Measurements from ENCODE around the gene PACS2.

Gene PACS2

GRCh38 chr14:105322791-105323556, 8.4 kb downstream of the PACS2 start:
- POLR2A ChIA-PET: no interaction called here
- no peaks in the 10 kb centered on the region for H3K4me1 ChIP-seq (ENCODE audit: control extremely low read depth in 1 of 4, control insufficient read depth in 4 of 4, insufficient read depth in 4 of 4, low read length in 3 of 4)
- no peak overlapping the region for H3K4me3 ChIP-seq (ENCODE audit: control insufficient read depth in 1 of 7, extremely low read depth in 1 of 7, insufficient read depth in 4 of 7, low read depth in 2 of 7, low read length in 6 of 7)
- CTCF ChIA-PET: no interaction called here
- 91% methylated on average over 18 of the region's 27 CpGs for WGBS (ENCODE audit: insufficient coverage)
- no peak overlapping the region for H3K27ac ChIP-seq (ENCODE audit: insufficient read depth in 1 of 2, low read depth in 1 of 2, low read length in 2 of 2, poor library complexity in 1 of 2, severe bottlenecking in 2 of 2)
- peaks cover 0 to 3% (median 1%) of the 10 kb centered on the region in 4 experiments for H3K36me3 ChIP-seq (ENCODE audit: control insufficient read depth in 4 of 4, insufficient read depth in 4 of 4, low read length in 3 of 4)
- no peaks in the 10 kb centered on the region for H3K27me3 ChIP-seq (replicated peaks in 2 of 5; ENCODE audit: control insufficient read depth in 4 of 5, insufficient read depth in 5 of 5, low read length in 4 of 5)
- H3K9me3 ChIP-seq (ENCODE audit: control extremely low read depth in 1 of 5, control insufficient read depth in 4 of 5, insufficient read depth in 2 of 5, low read depth in 1 of 5, low read length in 4 of 5): no peaks in the 10 kb centered on the region
- no peak for DNase-seq

DNA sequence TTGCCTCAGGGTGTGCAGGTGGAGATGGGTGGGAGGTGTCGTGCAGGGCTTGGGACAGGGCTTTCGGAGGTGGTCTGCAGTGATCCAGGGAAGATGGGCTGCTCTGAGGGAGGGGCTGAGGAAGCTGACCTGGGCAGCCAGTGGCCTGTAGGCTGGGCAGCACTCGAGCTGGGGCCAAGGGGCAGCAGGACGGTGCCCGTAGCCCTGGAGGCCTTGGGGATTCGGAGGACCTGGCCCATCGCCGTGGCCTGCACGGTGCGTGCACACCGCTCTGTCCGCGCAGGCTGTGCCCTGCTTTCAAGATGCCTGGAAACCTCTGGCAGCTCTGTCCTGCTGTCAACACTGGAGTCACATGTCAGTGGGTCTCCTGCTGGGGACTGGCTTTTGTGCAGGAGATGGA, 9.1 kb downstream of the PACS2 start:
- H3K27me3 ChIP-seq (replicated peaks in 2 of 5; ENCODE audit: control insufficient read depth in 4 of 5, insufficient read depth in 5 of 5, low read length in 4 of 5): no peaks in the 10 kb centered on the region
- peaks cover 0 to 3% (median 2%) of the 10 kb centered on the region in 4 experiments for H3K36me3 ChIP-seq (ENCODE audit: control insufficient read depth in 4 of 4, insufficient read depth in 4 of 4, low read length in 3 of 4)
- over 99% methylated on average over 11 of the region's 13 CpGs for WGBS (ENCODE audit: insufficient coverage)
- no peaks in the 10 kb centered on the region for H3K9me3 ChIP-seq (ENCODE audit: control extremely low read depth in 1 of 5, control insufficient read depth in 4 of 5, insufficient read depth in 2 of 5, low read depth in 1 of 5, low read length in 4 of 5)
- POLR2A ChIA-PET: no interaction called here
- no peak for DNase-seq
- H3K27ac ChIP-seq (ENCODE audit: insufficient read depth in 1 of 2, low read depth in 1 of 2, low read length in 2 of 2, poor library complexity in 1 of 2, severe bottlenecking in 2 of 2): no peak overlapping the region
- CTCF ChIA-PET: interaction anchor here (2.4 kb wide), 1 partner anchor 12 kb away, joined by 10 read pairs; no protein-coding TSS in a partner anchor
- no peak overlapping the region for H3K4me3 ChIP-seq (ENCODE audit: control insufficient read depth in 1 of 7, extremely low read depth in 1 of 7, insufficient read depth in 4 of 7, low read depth in 2 of 7, low read length in 6 of 7)
- H3K4me1 ChIP-seq (ENCODE audit: control extremely low read depth in 1 of 4, control insufficient read depth in 4 of 4, insufficient read depth in 4 of 4, low read length in 3 of 4): peaks cover 0 to 3% (median 0%) of the 10 kb centered on the region in 4 experiments

- no peaks in the 10 kb centered on the region for H3K9me3 ChIP-seq (ENCODE audit: control extremely low read depth in 1 of 5, control insufficient read depth in 4 of 5, insufficient read depth in 2 of 5, low read depth in 1 of 5, low read length in 4 of 5)
- 97% methylated on average over 21 of the region's 30 CpGs for WGBS (ENCODE audit: insufficient coverage)
- ChIA-PET POLR2A (no interaction called here), CTCF (interaction anchor here (1.9 to 2.6 kb wide), 3 partner anchors 8 to 18 kb away, joined by 4 to 10 read pairs (median 8); no protein-coding TSS in a partner anchor)
- H3K4me1 ChIP-seq (ENCODE audit: control extremely low read depth in 1 of 4, control insufficient read depth in 4 of 4, insufficient read depth in 4 of 4, low read length in 3 of 4): peaks cover 0 to 5% (median 4%) of the 10 kb centered on the region in 4 experiments
- no peaks in the 10 kb centered on the region for H3K27me3 ChIP-seq (replicated peaks in 2 of 5; ENCODE audit: control insufficient read depth in 4 of 5, insufficient read depth in 5 of 5, low read length in 4 of 5)
- H3K27ac ChIP-seq (ENCODE audit: insufficient read depth in 1 of 2, low read depth in 1 of 2, low read length in 2 of 2, poor library complexity in 1 of 2, severe bottlenecking in 2 of 2): no peak overlapping the region
- DNase-seq: no peak
- H3K4me3 ChIP-seq (ENCODE audit: control insufficient read depth in 1 of 7, extremely low read depth in 1 of 7, insufficient read depth in 4 of 7, low read depth in 2 of 7, low read length in 6 of 7): no peak overlapping the region
- H3K36me3 ChIP-seq (ENCODE audit: control insufficient read depth in 4 of 4, insufficient read depth in 4 of 4, low read length in 3 of 4): peaks cover 0 to 3% (median 2%) of the 10 kb centered on the region in 4 experiments
Measured at GRCh38 chr14:105324080-105324778, 9.7 kb downstream of the PACS2 start.

DNA sequence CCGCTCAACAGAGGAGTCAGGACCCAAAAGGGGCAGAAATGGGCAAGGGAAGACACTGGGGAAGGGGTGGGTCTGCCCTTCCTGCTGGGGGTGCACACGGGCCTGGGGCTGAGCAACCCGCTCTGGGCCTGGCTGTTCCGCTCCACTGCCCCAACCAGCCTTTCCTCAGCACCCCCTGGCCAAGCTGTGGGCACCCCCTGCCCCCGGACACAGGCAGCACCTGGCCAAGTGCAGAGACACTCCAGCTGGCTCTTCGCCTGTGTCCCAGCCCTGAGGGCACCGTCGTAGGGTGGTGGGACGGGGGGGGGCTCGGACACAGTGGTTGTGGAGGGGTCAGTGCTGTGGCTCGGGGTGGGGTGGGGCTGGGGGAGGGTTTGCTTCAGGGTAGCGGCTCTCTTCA, 10.3 kb downstream of the PACS2 start:
- WGBS (ENCODE audit: insufficient coverage): 100% methylated on average over 2 of the region's 12 CpGs

GRCh38 chr14:105325303-105325702, 10.8 kb downstream of the PACS2 start:
- H3K27ac ChIP-seq (ENCODE audit: insufficient read depth in 1 of 2, low read depth in 1 of 2, low read length in 2 of 2, poor library complexity in 1 of 2, severe bottlenecking in 2 of 2): no peak overlapping the region
- H3K27me3 ChIP-seq (replicated peaks in 2 of 5; ENCODE audit: control insufficient read depth in 4 of 5, insufficient read depth in 5 of 5, low read length in 4 of 5): no peaks in the 10 kb centered on the region
- WGBS (ENCODE audit: insufficient coverage): 96% methylated on average over 9 of the region's 9 CpGs
- no peak for DNase-seq
- CTCF ChIA-PET: interaction anchor here (1.9 to 2.6 kb wide), 3 partner anchors 10 to 17 kb away, joined by 4 to 10 read pairs (median 8); no protein-coding TSS in a partner anchor
- H3K9me3 ChIP-seq (ENCODE audit: control extremely low read depth in 1 of 5, control insufficient read depth in 4 of 5, insufficient read depth in 2 of 5, low read depth in 1 of 5, low read length in 4 of 5): no peaks in the 10 kb centered on the region
- POLR2A ChIA-PET: no interaction called here
- H3K4me3 ChIP-seq (ENCODE audit: control insufficient read depth in 1 of 7, extremely low read depth in 1 of 7, insufficient read depth in 4 of 7, low read depth in 2 of 7, low read length in 6 of 7): no peak overlapping the region
- H3K4me1 ChIP-seq (ENCODE audit: control extremely low read depth in 1 of 4, control insufficient read depth in 4 of 4, insufficient read depth in 4 of 4, low read length in 3 of 4): peaks cover 0 to 12% (median 5%) of the 10 kb centered on the region in 4 experiments
- H3K36me3 ChIP-seq (ENCODE audit: control insufficient read depth in 4 of 4, insufficient read depth in 4 of 4, low read length in 3 of 4): peaks cover 0 to 3% (median 2%) of the 10 kb centered on the region in 4 experiments

More for the DNA sequence above, 10.3 kb downstream of the PACS2 start:
- H3K4me1 ChIP-seq (ENCODE audit: control extremely low read depth in 1 of 4, control insufficient read depth in 4 of 4, insufficient read depth in 4 of 4, low read length in 3 of 4): peaks cover 0 to 9% (median 4%) of the 10 kb centered on the region in 4 experiments
- H3K9me3 ChIP-seq (ENCODE audit: control extremely low read depth in 1 of 5, control insufficient read depth in 4 of 5, insufficient read depth in 2 of 5, low read depth in 1 of 5, low read length in 4 of 5): no peaks in the 10 kb centered on the region
- H3K27ac ChIP-seq (ENCODE audit: insufficient read depth in 1 of 2, low read depth in 1 of 2, low read length in 2 of 2, poor library complexity in 1 of 2, severe bottlenecking in 2 of 2): no peak overlapping the region
- H3K27me3 ChIP-seq (replicated peaks in 2 of 5; ENCODE audit: control insufficient read depth in 4 of 5, insufficient read depth in 5 of 5, low read length in 4 of 5): no peaks in the 10 kb centered on the region
- H3K4me3 ChIP-seq (ENCODE audit: control insufficient read depth in 1 of 7, extremely low read depth in 1 of 7, insufficient read depth in 4 of 7, low read depth in 2 of 7, low read length in 6 of 7): no peak overlapping the region
- no peak for DNase-seq
- POLR2A ChIA-PET: no interaction called here
- peaks cover 0 to 3% (median 2%) of the 10 kb centered on the region in 4 experiments for H3K36me3 ChIP-seq (ENCODE audit: control insufficient read depth in 4 of 4, insufficient read depth in 4 of 4, low read length in 3 of 4)
- CTCF ChIA-PET: interaction anchor here (1.9 to 2.6 kb wide), 3 partner anchors 9 to 17 kb away, joined by 4 to 10 read pairs (median 8); no protein-coding TSS in a partner anchor

- ChIA-PET CTCF (interaction anchor here (1.1 to 2.6 kb wide), 5 partner anchors 8 to 34 kb away, joined by 3 to 10 read pairs (median 4); no protein-coding TSS in a partner anchor), POLR2A (no interaction called here)
- no peak overlapping the region for H3K4me3 ChIP-seq (ENCODE audit: control insufficient read depth in 1 of 7, extremely low read depth in 1 of 7, insufficient read depth in 4 of 7, low read depth in 2 of 7, low read length in 6 of 7)
- H3K9me3 ChIP-seq (ENCODE audit: control extremely low read depth in 1 of 5, control insufficient read depth in 4 of 5, insufficient read depth in 2 of 5, low read depth in 1 of 5, low read length in 4 of 5): no peaks in the 10 kb centered on the region
- H3K27ac ChIP-seq (ENCODE audit: insufficient read depth in 1 of 2, low read depth in 1 of 2, low read length in 2 of 2, poor library complexity in 1 of 2, severe bottlenecking in 2 of 2): no peak overlapping the region
- H3K36me3 ChIP-seq (ENCODE audit: control insufficient read depth in 4 of 4, insufficient read depth in 4 of 4, low read length in 3 of 4): peaks cover 0 to 3% (median 2%) of the 10 kb centered on the region in 4 experiments
- H3K27me3 ChIP-seq (replicated peaks in 2 of 5; ENCODE audit: control insufficient read depth in 4 of 5, insufficient read depth in 5 of 5, low read length in 4 of 5): no peaks in the 10 kb centered on the region
- H3K4me1 ChIP-seq (ENCODE audit: control extremely low read depth in 1 of 4, control insufficient read depth in 4 of 4, insufficient read depth in 4 of 4, low read length in 3 of 4): peaks cover 0 to 15% (median 10%) of the 10 kb centered on the region in 4 experiments
- DNase-seq: no peak
- 93% methylated on average over 26 of the region's 27 CpGs for WGBS (ENCODE audit: insufficient coverage)
Measured at GRCh38 chr14:105325716-105326567, 11.4 kb downstream of the PACS2 start.

Measured in common myeloid progenitor, CD34-positive (primary cell).